K562 (cell line): Measurements from ENCODE around the gene UBE2M. TPM values are rescaled to one million over a fixed set of nuclear protein-coding genes. Genes with fewer than 3 reads are reported as not detected.

Experiments used
- C11orf30 ChIP-seq: fragments of 450-650 bp; IDR thresholded peaks from 2 replicates; pipeline ENCODE4 v1.6.1; 2016; ENCODE audit warnings: low read depth, mild to moderate bottlenecking
- CEBPG ChIP-seq, 3 experiments: fragments of 200-800 bp in 1 of 3; sonication (Bioruptor generic) in 1 of 3; sonication (generic) in 1 of 3; formaldehyde crosslinking in 1 of 3; IDR thresholded peaks in 2 of 3; conservative IDR thresholded peaks in 1 of 3; 2 replicates each; pipeline versions ENCODE4 v1.6.1 to v1.8.0; 2016 to 2022; ENCODE audit warnings: missing compliant biosample characterization in 2 of 3, missing genetic modification characterization in 2 of 3, mild to moderate bottlenecking in 1 of 3, missing genetic modification reagents in 1 of 3
- ETV1 ChIP-seq: fragments of 450-650 bp; conservative IDR thresholded peaks from 2 replicates; pipeline ENCODE4 v1.6.1; 2016; ENCODE audit warnings: missing genetic modification characterization, control low read depth, low read depth, missing compliant biosample characterization
- FOXP1 ChIP-seq: sonication (generic); formaldehyde crosslinking; IDR thresholded peaks from 2 replicates; pipeline ENCODE4 v1.8.0; 2022; ENCODE audit warnings: mild to moderate bottlenecking, missing genetic modification reagents
- HIVEP1 ChIP-seq: fragments of 250-450 bp; sonication (Bioruptor Pico); IDR thresholded peaks from 2 replicates; pipeline ENCODE4 v1.4.0; 2020; ENCODE audit warnings: mild to moderate bottlenecking
- JUND ChIP-seq, 2 experiments: IDR thresholded peaks; 2 replicates in 1 of 2; 3 replicates in 1 of 2; pipeline ENCODE4 v1.6.1; 2011; ENCODE audit warnings: borderline replicate concordance in 2 of 2, low read depth in 2 of 2, low read length in 2 of 2, improper control_type of control experiment in 1 of 2, missing biosample characterization in 1 of 2, missing genetic modification characterization in 1 of 2, missing genetic modification reagents in 1 of 2
- NFIX ChIP-seq: fragments of 250-450 bp; sonication (Bioruptor Pico); IDR thresholded peaks from 2 replicates; pipeline ENCODE4 v1.4.0; 2020; ENCODE audit warnings: low read depth, mild to moderate bottlenecking, moderate library complexity
- RBBP5 ChIP-seq: fragments of 200-600 bp; sonication (generic); IDR thresholded peaks from 2 replicates; pipeline ENCODE4 v1.6.1; 2012; ENCODE audit warnings: borderline replicate concordance, mild to moderate bottlenecking, low read length, control low read depth, inconsistent platforms; ENCODE audit not compliant: insufficient read depth, poor library complexity, severe bottlenecking
- SNIP1 ChIP-seq: fragments of 450-650 bp; IDR thresholded peaks from 2 replicates; pipeline ENCODE4 v1.7.1; 2017; ENCODE audit warnings: low read depth, mild to moderate bottlenecking
- SOX6 ChIP-seq: fragments of 450-650 bp; IDR thresholded peaks from 2 replicates; pipeline ENCODE4 v1.6.1; 2014; ENCODE audit warnings: mild to moderate bottlenecking
- SPI1 ChIP-seq: IDR thresholded peaks from 2 replicates; pipeline ENCODE4 v1.6.1; 2011; ENCODE audit warnings: low read depth, low read length, control low read depth, borderline replicate concordance
- XRCC5 ChIP-seq: fragments of 200-400 bp; formaldehyde crosslinking; IDR thresholded peaks from 2 replicates; pipeline ENCODE4 v1.6.1; 2017; ENCODE audit warnings: low read depth, mild to moderate bottlenecking, low read length
- ZNF217 ChIP-seq: sonication (generic); formaldehyde crosslinking; IDR thresholded peaks from 2 replicates; pipeline ENCODE4 v1.8.0; 2022; ENCODE audit warnings: mild to moderate bottlenecking, missing genetic modification reagents
- ZNF830 ChIP-seq: fragments of 250-450 bp; sonication (Bioruptor Pico); IDR thresholded peaks from 2 replicates; pipeline ENCODE4 v1.5.0; 2021; ENCODE audit warnings: mild to moderate bottlenecking
- polyA plus RNA-seq, 8 experiments: library from polyadenylated mRNA; depleted of rRNA in 4 of 8; stranded (reverse) in 5 of 8; unstranded in 3 of 8; fragments of >200 nt; fragmentation: Nextera tagmentation in 2 of 8; fragmentation: Illumina TruSeq in 1 of 8; extraction: Ambion mirVana in 2 of 8; extraction: Trizol in 1 of 8; gene quantifications; 2 replicates each; pipeline versions ENCODE4 v1.2.1 to v1.2.3, GENCODE V29; 2011 to 2014; ENCODE audit warnings: inconsistent platforms in 1 of 8, missing spikeins in 1 of 8
- total RNA-seq, 7 experiments: library from RNA; depleted of rRNA in 6 of 7; stranded (reverse); fragments of >200 nt in 6 of 7; fragmentation: Illumina TruSeq in 2 of 7; extraction: Trizol in 2 of 7; gene quantifications; 2 replicates each; pipeline versions ENCODE4 v1.2.1 to v1.2.3, GENCODE V29; 2011 to 2021; ENCODE audit warnings: low replicate concordance in 1 of 7
- TF ChIP-seq, protein P1 (sequence below): fragments of 250-450 bp; sonication (Bioruptor Pico); IDR thresholded peaks from 2 replicates; pipeline ENCODE4 v1.4.0; 2020; ENCODE audit warnings: mild to moderate bottlenecking, moderate library complexity
- TF ChIP-seq, protein P2 (sequence below): fragments of 450-650 bp; IDR thresholded peaks from 2 replicates; pipeline ENCODE4 v1.7.1; 2018; ENCODE audit warnings: mild to moderate bottlenecking, low read depth; ENCODE audit not compliant: partially characterized antibody
- TF ChIP-seq, protein P3 (sequence below): fragments of 250-450 bp; sonication (Bioruptor Pico); IDR thresholded peaks from 2 replicates; pipeline ENCODE4 v1.5.0; 2020; ENCODE audit warnings: mild to moderate bottlenecking, borderline replicate concordance

Gene UBE2M
- total and polyA plus RNA-seq, 9 of the 15 experiments (the other 6 are each of a cell fraction or from before 2014, with no cell fraction given), result 0.92 to 163 (median 85.7) TPM

DNA sequence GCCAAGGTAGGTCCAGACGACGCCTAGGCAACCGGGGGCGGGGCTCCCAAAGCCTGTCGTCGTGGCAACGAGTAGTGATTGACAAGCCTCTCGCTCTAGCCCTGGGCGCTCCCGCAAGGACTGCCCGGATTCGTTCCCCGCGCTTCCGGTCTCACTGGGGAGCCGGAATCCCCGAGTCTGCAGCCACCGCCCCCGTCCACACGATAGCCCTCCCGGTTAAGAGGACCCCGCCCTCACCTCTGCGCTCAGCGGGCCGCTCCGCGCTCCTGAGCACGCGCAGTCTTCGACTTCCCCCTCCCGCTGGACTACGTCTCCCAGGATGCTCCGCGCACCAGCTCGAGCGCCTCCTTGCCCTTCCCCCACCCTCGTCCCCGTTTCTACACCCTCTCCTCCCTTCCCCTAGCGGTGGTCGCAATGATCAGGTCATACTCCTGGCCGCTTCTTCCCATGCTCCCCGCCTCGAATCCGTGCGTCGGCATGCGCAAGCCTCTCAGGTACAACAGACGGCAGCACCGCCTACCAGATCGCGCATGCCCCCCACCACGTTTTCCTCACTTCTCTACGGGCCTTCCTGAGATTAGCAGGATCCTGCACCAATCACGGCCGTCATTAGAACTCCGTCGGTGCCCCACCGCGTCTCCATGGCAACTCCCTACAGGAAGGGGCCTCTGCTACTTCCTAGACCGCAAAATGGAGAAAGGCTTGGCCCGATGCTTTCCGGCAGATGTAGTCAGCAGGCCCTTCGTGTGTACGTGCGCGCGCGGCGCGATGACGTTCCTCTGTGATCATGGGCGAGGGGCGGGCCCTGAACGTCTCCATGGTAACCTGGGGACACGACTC lies 14.6 kb upstream of the UBE2M start, which contains the start of gene MZF1 (continued):
- TF ChIP-seq, protein P1, sequence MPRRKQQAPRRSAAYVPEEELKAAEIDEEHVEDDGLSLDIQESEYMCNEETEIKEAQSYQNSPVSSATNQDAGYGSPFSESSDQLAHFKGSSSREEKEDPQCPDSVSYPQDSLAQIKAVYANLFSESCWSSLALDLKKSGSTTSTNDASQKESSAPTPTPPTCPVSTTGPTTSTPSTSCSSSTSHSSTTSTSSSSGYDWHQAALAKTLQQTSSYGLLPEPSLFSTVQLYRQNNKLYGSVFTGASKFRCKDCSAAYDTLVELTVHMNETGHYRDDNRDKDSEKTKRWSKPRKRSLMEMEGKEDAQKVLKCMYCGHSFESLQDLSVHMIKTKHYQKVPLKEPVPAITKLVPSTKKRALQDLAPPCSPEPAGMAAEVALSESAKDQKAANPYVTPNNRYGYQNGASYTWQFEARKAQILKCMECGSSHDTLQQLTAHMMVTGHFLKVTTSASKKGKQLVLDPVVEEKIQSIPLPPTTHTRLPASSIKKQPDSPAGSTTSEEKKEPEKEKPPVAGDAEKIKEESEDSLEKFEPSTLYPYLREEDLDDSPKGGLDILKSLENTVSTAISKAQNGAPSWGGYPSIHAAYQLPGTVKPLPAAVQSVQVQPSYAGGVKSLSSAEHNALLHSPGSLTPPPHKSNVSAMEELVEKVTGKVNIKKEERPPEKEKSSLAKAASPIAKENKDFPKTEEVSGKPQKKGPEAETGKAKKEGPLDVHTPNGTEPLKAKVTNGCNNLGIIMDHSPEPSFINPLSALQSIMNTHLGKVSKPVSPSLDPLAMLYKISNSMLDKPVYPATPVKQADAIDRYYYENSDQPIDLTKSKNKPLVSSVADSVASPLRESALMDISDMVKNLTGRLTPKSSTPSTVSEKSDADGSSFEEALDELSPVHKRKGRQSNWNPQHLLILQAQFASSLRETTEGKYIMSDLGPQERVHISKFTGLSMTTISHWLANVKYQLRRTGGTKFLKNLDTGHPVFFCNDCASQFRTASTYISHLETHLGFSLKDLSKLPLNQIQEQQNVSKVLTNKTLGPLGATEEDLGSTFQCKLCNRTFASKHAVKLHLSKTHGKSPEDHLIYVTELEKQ (CRISPR knock-in tag), result no peak
- TF ChIP-seq XRCC5 (no peak), SOX6 (peak; percentile 14; the same call in 1 of the 2 replicates), SNIP1 (peak; percentile 39; the same call in 1 of the 2 replicates), NFIX (CRISPR knock-in tag) (no peak), SPI1 (peak; percentile 42; the same call in 1 of the 2 replicates), C11orf30 (peak; percentile 81), ZNF217 (CRISPR knock-in tag) (no peak), JUND (IDR thresholded peaks at IDR 0.05; ENCODE audit: borderline replicate concordance, low read depth, low read length) (peak; percentile 85), JUND (tag; IDR thresholded peaks at IDR 0.05; ENCODE audit: borderline replicate concordance, low read depth, low read length) (peak; percentile 81; the same call in 1 of the 3 replicates), FOXP1 (CRISPR knock-in tag) (peak; percentile 89; the same call in 1 of the 2 replicates), ZNF830 (CRISPR knock-in tag) (no peak), RBBP5 (peak; percentile 77), HIVEP1 (CRISPR knock-in tag) (no peak), CEBPG (CRISPR knock-in tag; IDR thresholded peaks at IDR 0.05) (peak; percentile 17; the same call in 1 of the 2 replicates), CEBPG (tag; conservative IDR thresholded peaks at IDR 0.05 in 1 of 2, IDR thresholded peaks at IDR 0.05 in 1 of 2) (no peak), ETV1 (peak; percentile 63)
- TF ChIP-seq, protein P2, sequence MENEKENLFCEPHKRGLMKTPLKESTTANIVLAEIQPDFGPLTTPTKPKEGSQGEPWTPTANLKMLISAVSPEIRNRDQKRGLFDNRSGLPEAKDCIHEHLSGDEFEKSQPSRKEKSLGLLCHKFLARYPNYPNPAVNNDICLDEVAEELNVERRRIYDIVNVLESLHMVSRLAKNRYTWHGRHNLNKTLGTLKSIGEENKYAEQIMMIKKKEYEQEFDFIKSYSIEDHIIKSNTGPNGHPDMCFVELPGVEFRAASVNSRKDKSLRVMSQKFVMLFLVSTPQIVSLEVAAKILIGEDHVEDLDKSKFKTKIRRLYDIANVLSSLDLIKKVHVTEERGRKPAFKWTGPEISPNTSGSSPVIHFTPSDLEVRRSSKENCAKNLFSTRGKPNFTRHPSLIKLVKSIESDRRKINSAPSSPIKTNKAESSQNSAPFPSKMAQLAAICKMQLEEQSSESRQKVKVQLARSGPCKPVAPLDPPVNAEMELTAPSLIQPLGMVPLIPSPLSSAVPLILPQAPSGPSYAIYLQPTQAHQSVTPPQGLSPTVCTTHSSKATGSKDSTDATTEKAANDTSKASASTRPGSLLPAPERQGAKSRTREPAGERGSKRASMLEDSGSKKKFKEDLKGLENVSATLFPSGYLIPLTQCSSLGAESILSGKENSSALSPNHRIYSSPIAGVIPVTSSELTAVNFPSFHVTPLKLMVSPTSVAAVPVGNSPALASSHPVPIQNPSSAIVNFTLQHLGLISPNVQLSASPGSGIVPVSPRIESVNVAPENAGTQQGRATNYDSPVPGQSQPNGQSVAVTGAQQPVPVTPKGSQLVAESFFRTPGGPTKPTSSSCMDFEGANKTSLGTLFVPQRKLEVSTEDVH, result peak; percentile 65
- TF ChIP-seq, protein P3, sequence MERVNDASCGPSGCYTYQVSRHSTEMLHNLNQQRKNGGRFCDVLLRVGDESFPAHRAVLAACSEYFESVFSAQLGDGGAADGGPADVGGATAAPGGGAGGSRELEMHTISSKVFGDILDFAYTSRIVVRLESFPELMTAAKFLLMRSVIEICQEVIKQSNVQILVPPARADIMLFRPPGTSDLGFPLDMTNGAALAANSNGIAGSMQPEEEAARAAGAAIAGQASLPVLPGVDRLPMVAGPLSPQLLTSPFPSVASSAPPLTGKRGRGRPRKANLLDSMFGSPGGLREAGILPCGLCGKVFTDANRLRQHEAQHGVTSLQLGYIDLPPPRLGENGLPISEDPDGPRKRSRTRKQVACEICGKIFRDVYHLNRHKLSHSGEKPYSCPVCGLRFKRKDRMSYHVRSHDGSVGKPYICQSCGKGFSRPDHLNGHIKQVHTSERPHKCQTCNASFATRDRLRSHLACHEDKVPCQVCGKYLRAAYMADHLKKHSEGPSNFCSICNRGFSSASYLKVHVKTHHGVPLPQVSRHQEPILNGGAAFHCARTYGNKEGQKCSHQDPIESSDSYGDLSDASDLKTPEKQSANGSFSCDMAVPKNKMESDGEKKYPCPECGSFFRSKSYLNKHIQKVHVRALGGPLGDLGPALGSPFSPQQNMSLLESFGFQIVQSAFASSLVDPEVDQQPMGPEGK (CRISPR knock-in tag), result no peak
